Prostate gland (tissue), 2 donors: ENCODE measurements around the gene NUBP2.

Source experiments
- POLR2A ChIP-seq: fragments of 450-650 bp; IDR thresholded peaks from one replicate; pipeline ENCODE4 v1.6.1; 2016; ENCODE audit warnings: antibody characterized with exemption, mild to moderate bottlenecking
- POLR2AphosphoS5 ChIP-seq: sonication (generic); formaldehyde crosslinking; IDR thresholded peaks from one replicate; pipeline ENCODE4 v1.6.1; 2017; ENCODE audit warnings: antibody characterized with exemption
- TF ChIP-seq, protein P1 (sequence below), 4 experiments: fragments of 200-600 bp in 2 of 4; fragments of 450-650 bp in 2 of 4; sonication (generic) in 2 of 4; IDR thresholded peaks; 1 replicate in 3 of 4; 2 replicates in 1 of 4; pipeline ENCODE4 v1.5.1; 2016 to 2019; ENCODE audit warnings: antibody characterized with exemption in 4 of 4, mild to moderate bottlenecking in 2 of 4, moderate library complexity in 2 of 4

DNA sequence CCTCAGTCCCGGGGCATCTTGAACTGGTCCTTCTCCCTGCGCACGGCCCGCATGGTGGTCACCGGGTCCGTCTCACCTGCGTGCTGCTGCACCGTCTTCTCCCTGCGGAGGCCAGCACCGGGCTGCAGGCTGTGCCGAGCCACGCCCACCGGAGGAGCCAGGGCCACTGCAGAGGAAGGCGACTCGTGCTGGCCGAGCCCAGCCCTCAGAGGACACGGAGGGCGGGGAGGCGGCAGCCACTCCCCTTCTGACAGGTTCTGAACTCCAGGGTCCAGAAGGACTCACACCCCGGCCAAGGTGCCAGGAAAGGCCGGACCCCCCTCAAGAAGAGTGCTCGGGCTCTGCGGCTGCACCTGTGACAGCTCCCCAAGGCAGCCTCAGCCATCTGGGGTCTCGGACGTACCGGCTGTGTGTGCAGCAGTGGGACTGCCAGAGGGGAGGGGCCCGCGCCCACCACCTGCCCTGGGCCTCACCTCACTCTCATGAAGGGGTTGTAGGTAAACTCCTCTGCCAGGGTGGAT is 26.6 kb downstream of the NUBP2 start:
- TF ChIP-seq, protein P1, sequence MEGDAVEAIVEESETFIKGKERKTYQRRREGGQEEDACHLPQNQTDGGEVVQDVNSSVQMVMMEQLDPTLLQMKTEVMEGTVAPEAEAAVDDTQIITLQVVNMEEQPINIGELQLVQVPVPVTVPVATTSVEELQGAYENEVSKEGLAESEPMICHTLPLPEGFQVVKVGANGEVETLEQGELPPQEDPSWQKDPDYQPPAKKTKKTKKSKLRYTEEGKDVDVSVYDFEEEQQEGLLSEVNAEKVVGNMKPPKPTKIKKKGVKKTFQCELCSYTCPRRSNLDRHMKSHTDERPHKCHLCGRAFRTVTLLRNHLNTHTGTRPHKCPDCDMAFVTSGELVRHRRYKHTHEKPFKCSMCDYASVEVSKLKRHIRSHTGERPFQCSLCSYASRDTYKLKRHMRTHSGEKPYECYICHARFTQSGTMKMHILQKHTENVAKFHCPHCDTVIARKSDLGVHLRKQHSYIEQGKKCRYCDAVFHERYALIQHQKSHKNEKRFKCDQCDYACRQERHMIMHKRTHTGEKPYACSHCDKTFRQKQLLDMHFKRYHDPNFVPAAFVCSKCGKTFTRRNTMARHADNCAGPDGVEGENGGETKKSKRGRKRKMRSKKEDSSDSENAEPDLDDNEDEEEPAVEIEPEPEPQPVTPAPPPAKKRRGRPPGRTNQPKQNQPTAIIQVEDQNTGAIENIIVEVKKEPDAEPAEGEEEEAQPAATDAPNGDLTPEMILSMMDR (IDR thresholded peaks at IDR 0.05), result no peak
- TF ChIP-seq POLR2AphosphoS5 (no peak), POLR2A (no peak)
